Brain microvascular endothelial cell (primary cell): ENCODE data around the gene HMGB1.

Experiments used
- DNase-seq: peaks from one replicate; pipeline ENCODE4 v3.0.0-alpha.2; 2020
- H3K27ac ChIP-seq: fragments of 250-450 bp; sonication (Bioruptor Pico); 2 replicates; pipeline ENCODE4 v1.5.1; 2020; ENCODE audit warnings: mild to moderate bottlenecking, moderate library complexity
- H3K27me3 ChIP-seq: fragments of 250-450 bp; sonication (Bioruptor Pico); replicated peaks from 2 replicates; pipeline ENCODE4 v1.5.1; 2020; ENCODE audit warnings: mild to moderate bottlenecking
- H3K36me3 ChIP-seq: fragments of 250-450 bp; sonication (Bioruptor Pico); replicated peaks from 2 replicates; pipeline ENCODE4 v1.5.1; 2020; ENCODE audit warnings: mild to moderate bottlenecking
- H3K4me3 ChIP-seq: 2 replicates; pipeline ENCODE4 v1.5.1; 2011; ENCODE audit warnings: low read depth, mild to moderate bottlenecking, control low read depth, low read length, moderate library complexity
- CTCF ChIP-seq: IDR thresholded peaks from 2 replicates; pipeline ENCODE4 v1.5.1; 2011; ENCODE audit warnings: low read depth, mild to moderate bottlenecking, moderate library complexity, low read length, control low read depth, inconsistent platforms; ENCODE audit errors: missing control alignments
- in situ Hi-C: cut with HindIII; loops from 2 replicates; pipeline ENCODE4 v1.10.0; 2017; ENCODE audit warnings: low sequenced_read_pairs, low pct_ligation_motif_present

The HMGB1 gene

DNA sequence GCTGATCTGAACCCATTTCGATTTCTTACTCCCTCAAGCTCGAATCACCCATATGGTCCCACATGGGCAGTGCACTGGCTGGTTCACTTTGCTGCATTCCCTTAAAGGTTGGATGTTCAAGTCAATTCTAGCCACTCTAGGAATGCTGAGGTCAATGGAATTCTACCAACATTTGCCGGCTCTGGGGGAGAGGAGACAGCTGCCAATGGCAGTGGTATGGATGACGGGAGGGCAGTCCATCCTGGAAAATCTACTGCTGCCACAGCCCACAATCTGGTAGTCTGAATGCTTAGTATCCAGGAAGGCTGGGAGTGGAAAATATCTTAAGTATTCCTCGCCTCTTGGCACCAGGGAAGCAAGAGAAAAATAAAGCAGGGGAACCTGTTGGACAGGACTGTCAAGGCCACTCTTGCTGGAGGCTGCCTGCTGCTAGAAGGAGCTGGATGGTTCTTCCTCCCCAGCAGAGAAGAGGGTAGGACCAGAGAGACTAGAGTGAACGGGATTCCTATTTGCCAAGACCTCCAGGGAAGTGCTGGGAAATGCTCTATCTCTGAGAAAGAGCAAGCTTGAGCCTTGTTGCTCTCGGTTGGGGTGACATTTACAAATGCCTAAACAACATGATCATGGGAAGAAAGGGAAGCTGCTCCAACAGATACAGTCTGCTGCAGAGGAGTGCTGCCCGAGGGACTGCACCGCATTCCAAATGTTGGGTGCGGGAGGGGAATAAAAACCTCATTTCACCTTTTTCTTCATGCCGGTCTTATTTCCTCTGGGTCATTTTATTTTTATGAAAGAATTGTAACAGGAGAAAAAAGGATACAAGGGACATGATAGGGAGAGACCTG lies 20.7 kb upstream of the HMGB1 start:
- Histone ChIP-seq H3K27ac (no peak overlapping the region), H3K4me3 (no peak overlapping the region), H3K36me3 (no peaks in the 10 kb centered on the region), H3K27me3 (peaks cover 3% of the 10 kb centered on the region)
- no peak for DNase-seq
- in situ Hi-C loops: no loop called here
- no peak for TF ChIP-seq CTCF

DNA sequence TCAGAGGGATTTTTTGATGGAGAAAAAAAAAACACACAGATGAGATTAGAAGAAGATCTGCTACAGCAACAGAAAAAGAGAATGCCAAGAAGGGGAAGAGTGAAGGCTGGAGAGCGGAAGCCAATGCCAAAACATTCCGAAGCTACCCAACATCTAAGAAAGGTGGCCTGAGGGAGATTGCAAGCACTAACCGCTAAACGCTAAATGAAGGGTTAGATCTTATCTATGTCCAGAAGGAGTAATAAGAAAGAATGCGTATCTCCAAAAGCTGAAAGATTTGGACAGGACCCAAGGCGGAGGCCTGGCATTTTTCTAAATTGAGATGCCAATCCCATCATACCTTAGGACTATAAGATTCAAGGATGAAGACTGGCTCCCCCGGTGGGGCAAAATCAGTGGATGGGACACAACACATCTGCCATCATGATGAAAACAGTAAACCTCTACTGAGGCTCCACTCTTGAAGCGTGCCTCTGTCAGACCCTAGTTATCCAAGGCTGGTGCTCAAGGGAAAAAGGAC lies 15.6 kb upstream of the HMGB1 start:
- TF ChIP-seq CTCF: no peak
- H3K36me3 ChIP-seq: no peaks in the 10 kb centered on the region
- DNase-seq: no peak
- H3K27ac ChIP-seq: no peak overlapping the region
- in situ Hi-C loops: no loop called here
- H3K4me3 ChIP-seq: no peak overlapping the region
- peaks cover 3% of the 10 kb centered on the region for H3K27me3 ChIP-seq

DNA sequence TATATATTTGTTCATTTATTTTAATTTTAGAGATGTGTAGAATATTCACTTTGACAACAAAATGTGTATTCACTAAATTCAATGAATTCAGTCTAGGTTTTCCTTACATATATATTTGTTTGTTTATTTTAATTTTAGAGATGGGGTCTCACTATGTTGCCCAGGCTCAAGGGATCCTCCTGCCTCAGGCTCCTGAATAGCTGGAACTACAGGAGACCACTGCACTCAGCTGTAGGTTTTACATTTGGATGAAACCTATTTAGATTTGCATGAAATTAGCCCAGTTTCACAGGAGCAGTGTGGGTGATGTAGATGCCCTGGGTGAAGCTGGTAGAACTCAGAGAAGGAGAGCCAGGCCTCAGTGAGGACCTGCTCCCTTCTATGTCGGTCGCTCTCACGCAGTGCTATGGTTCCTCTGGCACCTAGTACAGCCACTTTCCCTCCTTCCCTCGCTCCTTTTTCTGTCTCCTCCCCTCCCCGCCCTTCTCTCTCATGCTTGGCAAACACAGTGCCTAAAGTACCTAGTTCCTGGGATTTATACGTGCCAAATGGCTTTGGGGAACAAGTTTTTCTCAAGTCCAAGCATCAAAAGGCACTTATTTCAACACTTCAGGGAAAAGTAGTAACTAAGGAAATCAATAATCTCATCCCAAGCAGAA lies 14.7 kb upstream of the HMGB1 start:
- Histone ChIP-seq H3K4me3 (no peak overlapping the region), H3K27ac (no peak overlapping the region), H3K36me3 (no peaks in the 10 kb centered on the region), H3K27me3 (no peaks in the 10 kb centered on the region)
- no peak for DNase-seq
- in situ Hi-C loops: no loop called here
- no peak for TF ChIP-seq CTCF

DNA sequence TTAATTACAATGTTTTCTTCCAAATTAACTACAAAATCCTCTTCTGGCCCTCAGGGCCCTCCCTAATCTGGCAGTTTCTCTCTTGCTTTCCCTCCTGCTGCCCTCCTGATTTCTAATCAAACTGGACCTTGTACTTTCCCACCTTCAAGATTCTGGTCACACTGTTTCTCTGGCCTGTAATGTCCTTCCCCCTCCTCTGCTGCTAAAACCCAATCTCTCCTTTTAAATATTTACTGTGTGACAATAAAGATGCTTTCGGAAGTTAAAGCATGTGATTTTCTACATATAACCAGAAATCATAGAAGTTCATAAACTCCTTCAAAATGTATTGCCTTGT lies 14.1 kb upstream of the HMGB1 start:
- Histone ChIP-seq H3K27ac (no peak overlapping the region), H3K36me3 (no peaks in the 10 kb centered on the region), H3K27me3 (no peaks in the 10 kb centered on the region), H3K4me3 (no peak overlapping the region)
- in situ Hi-C loops: no loop called here
- TF ChIP-seq CTCF: no peak
- no peak for DNase-seq

GRCh38 chr13:30479154-30479882 lies 13.6 kb upstream of the HMGB1 start:
- H3K27me3 ChIP-seq: no peaks in the 10 kb centered on the region
- in situ Hi-C loops: no loop called here
- no peak for DNase-seq
- H3K27ac ChIP-seq: no peak overlapping the region
- no peak overlapping the region for H3K4me3 ChIP-seq
- no peak for TF ChIP-seq CTCF
- no peaks in the 10 kb centered on the region for H3K36me3 ChIP-seq
